HG02763 (cell line): ENCODE results near the gene CTCFL.

Experiments
- ATAC-seq: cut with Tn5 transposase; IDR thresholded peaks from one replicate; pipeline ENCODE4 v1.9.1; 2021; ENCODE audit warnings: mild to moderate bottlenecking, moderate library complexity; ENCODE audit not compliant: unreplicated experiment

Gene CTCFL, protein sequence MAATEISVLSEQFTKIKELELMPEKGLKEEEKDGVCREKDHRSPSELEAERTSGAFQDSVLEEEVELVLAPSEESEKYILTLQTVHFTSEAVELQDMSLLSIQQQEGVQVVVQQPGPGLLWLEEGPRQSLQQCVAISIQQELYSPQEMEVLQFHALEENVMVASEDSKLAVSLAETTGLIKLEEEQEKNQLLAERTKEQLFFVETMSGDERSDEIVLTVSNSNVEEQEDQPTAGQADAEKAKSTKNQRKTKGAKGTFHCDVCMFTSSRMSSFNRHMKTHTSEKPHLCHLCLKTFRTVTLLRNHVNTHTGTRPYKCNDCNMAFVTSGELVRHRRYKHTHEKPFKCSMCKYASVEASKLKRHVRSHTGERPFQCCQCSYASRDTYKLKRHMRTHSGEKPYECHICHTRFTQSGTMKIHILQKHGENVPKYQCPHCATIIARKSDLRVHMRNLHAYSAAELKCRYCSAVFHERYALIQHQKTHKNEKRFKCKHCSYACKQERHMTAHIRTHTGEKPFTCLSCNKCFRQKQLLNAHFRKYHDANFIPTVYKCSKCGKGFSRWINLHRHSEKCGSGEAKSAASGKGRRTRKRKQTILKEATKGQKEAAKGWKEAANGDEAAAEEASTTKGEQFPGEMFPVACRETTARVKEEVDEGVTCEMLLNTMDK

DNA sequence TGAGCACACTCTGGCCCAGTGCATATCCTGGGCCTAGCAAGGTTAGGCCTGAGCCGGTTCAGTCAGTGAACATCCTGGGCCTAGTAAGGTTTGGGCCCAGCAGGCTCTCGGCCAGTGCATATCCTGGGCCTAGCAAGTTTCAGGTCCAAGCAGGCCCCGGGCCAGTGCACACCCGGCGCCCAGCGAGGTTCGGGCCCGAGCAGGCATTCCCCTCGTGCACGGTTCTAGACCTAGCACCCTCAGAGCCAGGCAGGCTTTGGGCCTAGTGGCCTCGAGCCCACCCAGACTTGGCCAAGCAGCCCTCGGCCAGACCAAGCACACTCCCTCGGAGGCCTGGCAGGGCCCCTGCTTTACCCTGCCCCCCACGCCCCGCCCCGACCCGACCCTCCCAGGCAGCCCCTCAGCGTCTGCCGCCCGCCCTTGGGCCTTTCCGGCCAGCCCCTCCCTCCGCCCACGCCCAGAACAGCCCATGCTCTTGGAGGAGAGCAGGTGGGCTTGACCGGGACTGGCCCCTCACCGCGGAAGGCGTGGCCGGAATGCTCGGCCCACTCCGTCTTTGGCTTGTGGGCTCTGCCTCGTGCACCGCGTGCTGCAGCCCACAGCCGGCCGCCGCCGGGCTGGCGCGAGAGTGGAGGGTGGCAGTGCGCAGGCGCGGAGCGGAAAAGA lies at the start of gene CTCFL:
CTCFL (minus strand) TSS at position 630 of the 666 bp plus-strand sequence. CDS start 935 bp downstream, outside the sequence.
- ATAC-seq: no peak

DNA sequence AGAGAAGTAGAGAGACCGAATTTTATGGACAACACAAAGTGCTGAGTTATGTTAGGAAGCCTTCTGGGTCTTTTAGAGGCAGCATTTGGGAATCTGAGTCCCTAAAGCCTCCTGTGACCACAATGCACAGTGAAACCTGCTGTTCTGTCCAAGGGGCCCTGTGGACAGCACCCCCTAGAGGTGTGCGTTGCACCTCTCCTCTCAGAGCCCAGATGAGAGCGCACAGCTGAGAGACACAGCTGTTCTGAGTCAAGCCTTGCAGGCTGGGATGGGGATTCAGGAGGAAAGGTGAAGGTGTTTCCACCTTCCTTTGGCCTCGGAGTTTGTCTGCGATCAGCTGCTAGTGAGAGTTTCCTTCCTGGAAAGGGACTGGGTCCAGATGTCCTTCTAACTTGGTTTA lies 49.0 kb upstream of the CTCFL start:
- ATAC-seq: no peak

DNA sequence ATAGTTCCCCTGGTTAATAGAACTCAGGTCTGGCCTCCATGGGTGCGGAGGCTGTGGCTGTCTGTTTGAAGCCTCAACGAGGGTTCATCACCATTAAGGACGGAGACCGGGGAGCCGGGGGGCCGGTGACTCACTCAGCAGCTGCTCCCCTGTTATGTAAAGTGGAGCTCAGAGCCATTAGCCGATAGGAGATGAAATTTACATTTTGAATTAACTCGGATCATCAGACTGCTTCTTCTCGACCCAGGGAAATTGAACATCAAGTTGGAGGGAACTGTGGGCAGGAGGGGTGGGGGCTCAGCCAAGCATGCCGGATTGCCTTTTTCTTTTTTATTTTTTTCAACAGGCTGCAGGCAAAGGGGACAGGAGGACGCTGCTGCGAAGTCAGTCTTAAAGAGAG lies 48.3 kb upstream of the CTCFL start:
- ATAC-seq: no peak

DNA sequence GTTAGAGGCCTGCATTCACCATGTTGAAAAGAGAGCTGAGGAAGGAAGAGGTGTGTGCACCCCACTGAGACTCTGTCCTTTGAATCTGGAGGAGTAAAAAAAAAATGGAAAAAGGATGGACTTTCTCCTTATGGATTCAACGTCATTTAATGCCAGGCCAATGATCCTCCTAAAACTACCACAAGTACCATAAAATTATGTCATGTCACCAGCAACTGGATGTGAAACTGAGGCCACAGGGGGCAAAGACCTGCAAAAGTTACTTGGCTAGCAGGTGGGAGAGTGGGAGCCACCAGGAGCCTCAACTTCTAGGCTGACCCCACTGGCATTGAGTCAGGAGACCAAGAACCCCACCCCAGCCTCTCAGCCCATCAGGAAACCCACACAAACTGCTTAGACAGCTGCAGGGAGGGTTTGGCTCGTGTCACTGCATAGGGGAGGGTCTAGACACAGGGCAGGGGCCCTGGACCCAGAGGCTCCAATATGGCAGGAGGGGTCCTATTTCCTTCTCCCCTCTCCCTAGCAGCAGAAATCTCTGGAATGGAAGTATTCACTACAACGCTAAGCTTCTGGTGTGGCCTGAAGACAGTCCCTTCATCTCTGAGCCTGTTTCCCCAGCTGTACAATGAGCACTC lies 47.0 kb upstream of the CTCFL start:
- ATAC-seq: no peak

DNA sequence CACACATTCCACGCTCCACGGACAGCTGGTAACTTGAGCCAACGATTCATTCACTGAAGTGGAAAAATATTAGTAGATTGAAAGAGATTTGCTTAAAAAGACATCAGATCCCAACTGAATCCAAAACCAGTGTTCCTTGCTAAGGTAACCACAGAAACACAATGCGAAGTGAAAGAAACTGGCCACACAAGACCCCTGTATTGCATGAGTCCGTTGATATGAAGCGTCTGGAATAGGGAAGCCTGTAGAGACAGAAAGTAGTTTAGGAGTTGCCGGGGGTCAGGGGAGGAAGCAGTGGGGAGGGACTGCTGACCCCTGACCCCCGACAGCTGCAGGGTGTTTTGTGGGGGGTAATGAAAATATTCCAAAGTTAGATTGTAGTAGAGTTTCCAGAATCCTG lies 46.0 kb upstream of the CTCFL start:
- no peak for ATAC-seq

DNA sequence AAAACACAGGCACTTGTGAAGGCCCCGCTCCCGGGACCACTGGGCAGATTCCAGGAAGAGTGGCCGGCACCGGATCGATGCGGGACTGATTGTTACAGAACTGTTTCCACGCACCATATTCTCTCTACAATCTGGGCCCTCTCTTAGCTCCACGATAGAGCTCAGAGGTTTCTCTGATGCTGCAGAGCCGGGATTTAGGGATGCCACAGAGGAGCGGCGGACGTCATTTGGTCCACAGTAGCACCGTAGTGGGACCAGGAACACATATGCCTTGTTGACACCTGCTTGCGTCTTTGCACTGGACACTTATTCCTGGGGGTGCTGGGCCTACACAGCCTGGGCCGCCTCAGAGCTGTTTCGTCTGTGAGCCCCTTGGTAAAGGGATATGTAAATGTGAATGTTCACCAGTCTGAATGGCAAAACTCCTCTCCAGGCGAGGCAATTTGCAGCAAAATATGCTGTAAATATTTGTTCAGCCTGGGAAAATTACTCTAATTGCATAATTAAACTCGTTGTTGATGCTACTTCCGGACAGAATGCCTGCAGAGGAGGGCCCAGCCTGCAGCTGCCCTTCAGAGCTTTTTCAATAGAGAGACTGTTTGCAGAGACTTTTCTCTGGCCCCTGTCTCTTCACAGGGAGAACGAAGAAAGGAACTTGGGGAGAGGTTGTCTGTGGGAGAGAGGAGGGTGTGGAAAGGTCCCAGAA lies 45.4 kb upstream of the CTCFL start:
- no peak for ATAC-seq

DNA sequence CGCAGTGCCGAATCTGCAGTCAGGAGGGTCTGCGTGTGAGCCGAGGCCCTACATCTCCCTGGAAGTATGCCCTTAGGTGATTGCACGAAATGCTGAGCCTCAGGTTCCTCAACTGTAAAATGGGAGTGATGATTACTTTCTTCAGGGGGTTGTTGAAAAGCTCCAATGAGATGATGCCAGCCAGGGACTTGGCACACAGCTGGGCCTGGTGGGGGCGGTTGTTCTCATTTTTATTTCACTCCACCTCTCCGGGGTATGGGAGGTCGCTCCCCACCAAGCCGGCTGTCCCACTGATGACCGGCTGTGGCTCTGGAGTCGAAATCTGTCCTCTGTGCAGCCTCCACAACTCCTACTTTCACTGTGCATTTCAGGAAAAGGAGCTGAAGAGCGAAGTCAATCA lies 44.0 kb upstream of the CTCFL start:
- no peak for ATAC-seq

DNA sequence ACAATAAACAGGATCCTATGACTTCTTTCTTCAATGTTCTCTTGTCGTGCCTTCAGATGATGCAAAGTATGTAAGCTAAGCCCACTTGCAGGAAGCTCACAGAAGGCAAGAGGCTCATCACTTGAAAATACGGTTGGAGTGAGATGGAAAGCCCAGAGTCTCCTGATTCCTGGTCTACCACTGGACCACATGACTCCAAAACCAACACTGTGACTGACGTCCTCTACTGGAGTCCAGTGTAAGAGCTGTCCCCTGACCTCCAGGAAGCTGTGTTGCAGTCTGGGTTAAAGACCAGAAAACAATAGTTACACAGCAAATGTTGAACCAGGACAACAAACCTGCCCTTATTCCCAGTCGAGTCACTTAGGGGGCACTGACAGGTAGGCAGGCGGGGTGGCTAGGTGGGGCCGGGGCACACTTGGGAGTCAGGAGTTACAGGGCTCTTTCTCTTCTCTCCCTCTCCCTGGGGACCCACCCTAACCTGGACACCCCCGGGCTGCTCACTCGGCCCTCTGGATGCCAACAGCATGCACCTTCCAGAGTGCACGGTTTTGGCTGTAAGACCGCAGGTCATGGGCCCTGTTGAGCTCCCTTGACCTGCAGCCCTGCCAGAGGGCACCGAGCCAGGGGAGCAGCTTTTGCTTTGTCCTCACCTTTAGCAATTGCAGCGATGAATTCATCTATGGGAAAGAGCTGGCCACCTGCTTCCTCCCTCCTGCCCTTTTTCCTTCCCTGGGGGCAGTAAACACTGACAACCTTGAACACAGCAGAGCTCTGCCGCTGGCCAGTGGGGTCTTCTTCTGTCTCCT lies 43.4 kb upstream of the CTCFL start:
- no peak for ATAC-seq

DNA sequence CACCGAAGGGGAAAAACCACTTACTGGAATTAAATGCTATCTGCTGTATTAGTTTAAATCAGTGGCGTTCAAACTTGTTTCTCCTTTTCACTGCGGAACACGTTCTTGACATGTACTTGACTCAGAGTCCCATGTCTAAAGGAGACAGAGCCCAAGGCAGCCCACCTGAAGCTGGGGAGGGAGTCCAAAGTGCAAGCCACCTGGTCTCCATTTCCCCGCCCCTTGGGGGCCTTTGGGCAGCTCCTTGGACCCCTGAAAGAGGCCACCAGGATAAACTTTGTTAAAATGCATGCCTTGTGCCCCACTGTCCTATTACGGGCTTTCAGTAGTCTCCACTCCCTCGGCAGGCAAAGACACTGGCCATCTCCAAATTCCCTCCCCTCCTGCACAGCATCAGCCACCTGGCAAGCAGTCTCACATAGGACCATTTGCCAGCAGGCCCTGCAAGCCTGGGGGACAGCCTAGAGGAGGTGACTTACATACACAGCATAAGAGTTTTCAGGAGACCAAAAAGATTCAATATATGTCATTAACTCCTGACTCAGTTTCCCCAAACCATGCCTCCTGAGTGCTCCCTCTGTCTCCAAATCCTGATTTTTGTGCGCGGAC lies 42.6 kb upstream of the CTCFL start:
- no peak for ATAC-seq

DNA sequence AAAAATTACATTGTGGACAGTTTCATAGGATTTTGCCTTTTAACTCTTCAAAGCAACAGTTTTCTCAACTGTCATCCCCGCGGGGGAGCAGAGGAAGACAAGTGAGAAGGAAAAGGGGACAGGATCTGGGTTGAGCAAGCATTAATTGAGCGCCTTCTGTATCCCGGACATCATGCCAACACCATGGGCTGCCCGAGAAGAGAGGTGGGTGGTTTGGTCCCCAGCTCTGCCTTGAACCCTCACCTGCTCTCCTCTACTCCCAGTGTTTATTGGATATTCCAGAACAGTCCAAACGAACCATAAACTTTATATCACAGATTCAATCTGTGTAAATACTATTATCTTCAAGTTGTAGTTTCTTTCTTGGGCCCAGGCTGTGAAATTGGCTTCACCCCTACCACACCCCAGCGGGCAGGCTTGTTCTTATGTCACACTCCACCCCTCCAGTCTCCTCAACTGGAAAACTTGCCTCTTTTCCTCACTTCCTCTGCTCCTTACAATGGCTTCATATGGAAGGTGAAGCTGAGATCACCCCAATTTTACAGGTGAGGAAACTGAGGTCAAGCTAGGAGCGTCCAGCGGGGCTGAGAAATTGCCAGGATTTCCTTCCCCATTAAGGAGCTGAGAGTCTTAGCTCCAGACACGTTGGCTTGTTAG lies 42.0 kb upstream of the CTCFL start:
- no peak for ATAC-seq

DNA sequence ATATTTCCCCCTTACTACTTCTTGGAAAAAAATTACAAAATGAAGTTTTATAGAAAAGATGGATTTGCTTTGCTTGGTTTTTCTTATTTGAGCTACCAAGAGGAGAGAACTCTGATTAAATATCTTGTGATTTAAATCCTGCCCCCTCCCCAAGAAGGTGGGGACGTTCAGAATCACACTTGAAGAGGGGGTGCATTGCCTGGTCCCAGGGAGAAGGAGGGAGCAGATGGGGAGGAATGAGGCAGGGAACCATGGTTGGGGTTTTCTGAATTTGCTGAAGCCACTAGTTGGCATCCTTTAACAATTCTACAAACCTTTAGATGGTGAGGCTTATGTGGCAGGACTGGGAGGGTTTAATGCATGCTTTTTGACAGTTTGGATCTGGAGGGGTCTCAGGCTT lies 41.5 kb upstream of the CTCFL start:
- no peak for ATAC-seq

DNA sequence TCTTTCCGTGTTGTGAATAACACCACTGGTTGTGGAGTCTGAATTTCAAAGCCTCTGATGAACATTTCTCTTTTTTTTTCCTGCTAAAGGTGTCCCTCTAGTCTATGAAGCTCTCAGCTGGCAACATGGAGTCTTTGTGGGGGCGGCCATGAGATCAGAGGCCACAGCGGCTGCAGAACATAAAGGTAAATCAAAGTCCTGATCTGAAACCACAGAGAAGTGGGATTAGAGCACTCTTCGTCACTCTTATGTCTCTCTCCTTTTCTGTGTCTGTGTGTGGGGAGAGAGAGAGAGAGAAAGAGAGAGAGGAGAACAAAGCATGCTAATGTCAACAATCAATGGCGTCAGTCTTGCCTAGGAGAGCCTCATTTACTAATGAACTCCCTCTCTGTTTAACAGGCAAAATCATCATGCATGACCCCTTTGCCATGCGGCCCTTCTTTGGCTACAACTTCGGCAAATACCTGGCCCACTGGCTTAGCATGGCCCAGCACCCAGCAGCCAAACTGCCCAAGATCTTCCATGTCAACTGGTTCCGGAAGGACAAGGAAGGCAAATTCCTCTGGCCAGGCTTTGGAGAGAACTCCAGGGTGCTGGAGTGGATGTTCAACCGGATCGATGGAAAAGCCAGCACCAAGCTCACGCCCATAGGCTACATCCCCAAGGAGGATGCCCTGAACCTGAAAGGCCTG lies 40.2 kb upstream of the CTCFL start:
- no peak for ATAC-seq

DNA sequence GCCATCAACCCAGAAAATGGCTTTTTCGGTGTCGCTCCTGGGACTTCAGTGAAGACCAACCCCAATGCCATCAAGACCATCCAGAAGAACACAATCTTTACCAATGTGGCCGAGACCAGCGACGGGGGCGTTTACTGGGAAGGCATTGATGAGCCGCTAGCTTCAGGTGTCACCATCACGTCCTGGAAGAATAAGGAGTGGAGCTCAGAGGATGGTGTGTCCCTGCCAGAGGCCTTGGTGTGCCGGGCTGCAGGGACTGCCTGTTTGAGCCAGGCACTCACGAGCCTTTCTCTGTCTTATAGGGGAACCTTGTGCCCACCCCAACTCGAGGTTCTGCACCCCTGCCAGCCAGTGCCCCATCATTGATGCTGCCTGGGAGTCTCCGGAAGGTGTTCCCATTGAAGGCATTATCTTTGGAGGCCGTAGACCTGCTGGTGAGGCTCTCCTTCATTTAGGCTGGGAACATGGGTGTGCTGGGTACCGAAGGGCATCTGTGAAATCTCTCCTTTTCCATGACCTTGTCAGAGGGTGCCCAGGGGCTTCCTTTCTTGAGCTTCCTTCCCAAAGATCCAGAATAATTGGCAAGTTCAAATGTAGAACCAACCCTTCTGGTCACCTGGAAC lies 39.4 kb upstream of the CTCFL start:
- no peak for ATAC-seq

DNA sequence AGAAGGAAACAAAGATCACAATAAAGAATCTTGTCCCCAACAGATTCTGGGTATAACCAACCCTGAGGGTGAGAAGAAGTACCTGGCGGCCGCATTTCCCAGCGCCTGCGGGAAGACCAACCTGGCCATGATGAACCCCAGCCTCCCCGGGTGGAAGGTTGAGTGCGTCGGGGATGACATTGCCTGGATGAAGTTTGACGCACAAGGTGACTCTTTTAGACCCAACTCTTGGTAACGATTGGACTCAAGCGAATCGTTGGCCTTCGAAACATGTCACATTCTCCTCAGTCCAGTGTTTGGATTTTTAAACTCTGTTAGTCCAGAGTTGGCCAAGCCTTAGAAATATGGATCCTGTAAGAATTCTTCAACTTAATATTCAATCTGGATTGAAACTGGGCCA lies 38.6 kb upstream of the CTCFL start:
- ATAC-seq: no peak

DNA sequence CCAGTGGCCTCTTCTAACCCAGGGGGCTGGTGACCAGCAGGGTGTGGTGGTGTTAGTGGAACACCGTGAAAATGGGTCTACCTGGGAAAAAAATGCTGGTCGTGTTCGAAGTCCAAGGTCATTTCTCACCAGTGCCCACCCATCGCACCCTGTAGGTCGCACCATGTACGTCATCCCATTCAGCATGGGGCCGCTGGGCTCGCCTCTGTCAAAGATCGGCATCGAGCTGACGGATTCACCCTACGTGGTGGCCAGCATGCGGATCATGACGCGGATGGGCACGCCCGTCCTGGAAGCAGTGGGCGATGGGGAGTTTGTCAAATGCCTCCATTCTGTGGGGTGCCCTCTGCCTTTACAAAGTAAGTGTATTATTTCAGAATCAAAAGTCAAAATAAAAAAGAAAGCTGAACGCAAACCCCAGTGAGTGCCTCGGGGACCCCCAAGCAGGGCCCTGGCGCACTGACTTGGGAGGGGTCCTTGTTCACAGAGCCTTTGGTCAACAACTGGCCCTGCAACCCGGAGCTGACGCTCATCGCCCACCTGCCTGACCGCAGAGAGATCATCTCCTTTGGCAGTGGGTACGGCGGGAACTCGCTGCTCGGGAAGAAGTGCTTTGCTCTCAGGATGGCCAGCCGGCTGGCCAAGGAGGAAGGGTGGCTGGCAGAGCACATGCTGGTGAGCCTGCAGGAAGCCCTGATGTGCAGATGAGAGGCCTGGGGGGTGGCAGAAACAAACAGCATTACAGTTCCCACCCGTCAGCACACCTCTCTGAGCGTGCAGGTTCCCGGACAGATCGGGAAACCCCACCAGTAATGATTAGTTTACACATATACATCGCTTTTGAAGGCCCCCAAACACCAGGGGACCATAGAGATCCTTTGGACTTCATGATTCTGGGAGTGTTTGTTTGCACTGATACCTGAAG lies 37.9 kb upstream of the CTCFL start:
- ATAC-seq: no peak

DNA sequence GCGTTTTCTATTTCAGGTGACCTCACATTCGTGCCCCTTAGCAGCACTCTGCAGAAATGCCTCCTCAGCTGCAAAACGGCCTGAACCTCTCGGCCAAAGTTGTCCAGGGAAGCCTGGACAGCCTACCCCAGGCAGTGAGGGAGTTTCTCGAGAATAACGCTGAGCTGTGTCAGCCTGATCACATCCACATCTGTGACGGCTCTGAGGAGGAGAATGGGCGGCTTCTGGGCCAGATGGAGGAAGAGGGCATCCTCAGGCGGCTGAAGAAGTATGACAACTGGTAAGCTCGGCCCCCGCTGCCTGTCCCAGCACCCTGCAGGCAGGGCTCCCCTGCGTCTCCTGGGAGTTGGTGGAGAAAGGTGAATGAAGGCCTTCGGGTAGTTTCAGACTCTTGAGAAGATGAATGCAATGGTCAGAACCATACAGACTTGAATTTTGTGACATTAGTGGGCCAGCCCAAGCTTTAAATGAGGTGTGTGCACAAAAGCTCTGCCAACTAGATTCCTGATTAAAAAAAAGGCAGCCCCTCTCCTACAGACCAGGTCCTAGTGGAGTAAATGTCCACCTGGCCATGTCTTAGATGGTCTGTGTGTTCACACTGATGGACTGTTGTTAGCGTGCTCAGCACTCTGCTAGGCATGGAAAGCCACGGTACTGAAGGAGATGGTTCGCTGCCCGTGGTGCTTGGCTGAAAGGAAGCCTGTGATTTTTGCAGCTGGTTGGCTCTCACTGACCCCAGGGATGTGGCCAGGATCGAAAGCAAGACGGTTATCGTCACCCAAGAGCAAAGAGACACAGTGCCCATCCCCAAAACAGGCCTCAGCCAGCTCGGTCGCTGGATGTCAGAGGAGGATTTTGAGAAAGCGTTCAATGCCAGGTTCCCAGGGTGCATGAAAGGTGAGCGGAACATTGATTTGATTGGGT lies 36.7 kb upstream of the CTCFL start:
- ATAC-seq: no peak
